HepG2 (cell line): ENCODE measurements around the gene ZBTB18. TPM values are rescaled to one million over a fixed set of nuclear protein-coding genes. Genes with fewer than 3 reads are reported as not detected.
A peak's percentile ranks its signal among the peaks of the same experiment; 100 is the strongest.

ENCODE experiments used
- AHR ChIP-seq: IDR thresholded peaks from 2 replicates; pipeline ENCODE4 v1.6.1; 2018; ENCODE audit warnings: missing genetic modification reagents, missing compliant biosample characterization
- ARID2 ChIP-seq: sonication (generic); formaldehyde crosslinking; IDR thresholded peaks from 2 replicates; pipeline ENCODE4 v1.8.1; 2022; ENCODE audit warnings: mild to moderate bottlenecking, missing genetic modification reagents, borderline replicate concordance
- ATAD3A ChIP-seq: sonication (generic); formaldehyde crosslinking; IDR thresholded peaks from 2 replicates; pipeline ENCODE4 v1.4.0; 2020; ENCODE audit warnings: missing genetic modification reagents
- BATF2 ChIP-seq: sonication (generic); formaldehyde crosslinking; IDR thresholded peaks from 2 replicates; pipeline ENCODE4 v1.8.0; 2022; ENCODE audit warnings: mild to moderate bottlenecking, missing genetic modification reagents, moderate library complexity
- CC2D1A ChIP-seq: sonication (generic); formaldehyde crosslinking; IDR thresholded peaks from 2 replicates; pipeline ENCODE4 v1.8.1; 2023; ENCODE audit warnings: mild to moderate bottlenecking, missing genetic modification reagents
- DPF2 ChIP-seq: sonication (generic); formaldehyde crosslinking; IDR thresholded peaks from 2 replicates; pipeline ENCODE4 v1.4.0; 2020; ENCODE audit warnings: mild to moderate bottlenecking, low read depth, missing genetic modification reagents, borderline replicate concordance
- EEA1 ChIP-seq: sonication (generic); formaldehyde crosslinking; IDR thresholded peaks from 2 replicates; pipeline ENCODE4 v1.5.1; 2020; ENCODE audit warnings: mild to moderate bottlenecking, missing genetic modification reagents, borderline replicate concordance
- FLYWCH1 ChIP-seq: sonication (generic); formaldehyde crosslinking; IDR thresholded peaks from 2 replicates; pipeline ENCODE4 v1.8.1; 2023; ENCODE audit warnings: mild to moderate bottlenecking, missing genetic modification reagents
- GTF3A ChIP-seq: sonication (generic); formaldehyde crosslinking; conservative IDR thresholded peaks from 2 replicates; pipeline ENCODE4 v1.4.0; 2020; ENCODE audit warnings: mild to moderate bottlenecking, missing genetic modification reagents
- HOXA5 ChIP-seq: sonication (generic); formaldehyde crosslinking; IDR thresholded peaks from 2 replicates; pipeline ENCODE4 v1.4.0; 2020; ENCODE audit warnings: missing genetic modification reagents
- ISX ChIP-seq: sonication (generic); formaldehyde crosslinking; conservative IDR thresholded peaks from 2 replicates; pipeline ENCODE4 v1.5.0; 2020; ENCODE audit warnings: missing genetic modification reagents
- KDM1A ChIP-seq: IDR thresholded peaks from 2 replicates; pipeline ENCODE4 v1.6.1; 2016; ENCODE audit warnings: missing compliant biosample characterization
- MXD3 ChIP-seq: IDR thresholded peaks from 2 replicates; pipeline ENCODE4 v1.6.1; 2016; ENCODE audit warnings: mild to moderate bottlenecking, missing biosample characterization, missing genetic modification reagents
- NAIF1 ChIP-seq: sonication (generic); formaldehyde crosslinking; IDR thresholded peaks from 2 replicates; pipeline ENCODE4 v1.5.0; 2020; ENCODE audit warnings: mild to moderate bottlenecking, missing genetic modification reagents, borderline replicate concordance
- PCBP1 ChIP-seq: fragments of 200-400 bp; formaldehyde crosslinking; IDR thresholded peaks from 2 replicates; pipeline ENCODE4 v1.6.1; 2017; ENCODE audit warnings: mild to moderate bottlenecking, low read depth, low read length, borderline replicate concordance
- SNAI1 ChIP-seq: sonication (generic); formaldehyde crosslinking; IDR thresholded peaks from 2 replicates; pipeline ENCODE4 v1.5.0; 2020; ENCODE audit warnings: mild to moderate bottlenecking, missing genetic modification reagents, borderline replicate concordance
- TEAD3 ChIP-seq: optimal IDR thresholded peaks from 2 replicates; pipeline ENCODE3; 2016; ENCODE audit warnings: borderline replicate concordance
- THAP11 ChIP-seq: IDR thresholded peaks from 2 replicates; pipeline ENCODE4 v1.6.1; 2016; ENCODE audit warnings: missing biosample characterization, missing genetic modification reagents
- UBTF ChIP-seq: sonication (generic); formaldehyde crosslinking; IDR thresholded peaks from 2 replicates; pipeline ENCODE4 v1.4.0; 2020; ENCODE audit warnings: mild to moderate bottlenecking, missing genetic modification reagents
- ZMYM3 ChIP-seq: sonication (generic); formaldehyde crosslinking; IDR thresholded peaks from 2 replicates; pipeline ENCODE4 v1.5.1; 2020; ENCODE audit warnings: mild to moderate bottlenecking, missing genetic modification reagents
- ZNF124 ChIP-seq: sonication (generic); formaldehyde crosslinking; IDR thresholded peaks from 2 replicates; pipeline ENCODE4 v1.4.0; 2020; ENCODE audit warnings: missing genetic modification reagents
- ZNF264 ChIP-seq: sonication (generic); formaldehyde crosslinking; IDR thresholded peaks from 2 replicates; pipeline ENCODE4 v1.4.0; 2020; ENCODE audit warnings: missing genetic modification reagents
- ZNF317 ChIP-seq: sonication (generic); formaldehyde crosslinking; IDR thresholded peaks from 2 replicates; pipeline ENCODE4 v1.5.0; 2020; ENCODE audit warnings: mild to moderate bottlenecking, missing genetic modification reagents
- ZNF33B ChIP-seq: sonication (generic); formaldehyde crosslinking; IDR thresholded peaks from 2 replicates; pipeline ENCODE4 v1.5.1; 2020; ENCODE audit warnings: mild to moderate bottlenecking, missing genetic modification reagents
- ZNF530 ChIP-seq: sonication (generic); formaldehyde crosslinking; IDR thresholded peaks from 2 replicates; pipeline ENCODE4 v1.5.0; 2020; ENCODE audit warnings: low read depth, mild to moderate bottlenecking, missing genetic modification reagents
- ZNF570 ChIP-seq: sonication (generic); formaldehyde crosslinking; IDR thresholded peaks from 2 replicates; pipeline ENCODE4 v1.4.0; 2020; ENCODE audit warnings: mild to moderate bottlenecking, missing genetic modification reagents, borderline replicate concordance
- ZNF768 ChIP-seq: sonication (generic); formaldehyde crosslinking; IDR thresholded peaks from 2 replicates; pipeline ENCODE4 v1.4.0; 2020; ENCODE audit warnings: missing genetic modification reagents
- ZNF790 ChIP-seq: sonication (generic); formaldehyde crosslinking; IDR thresholded peaks from 2 replicates; pipeline ENCODE4 v1.8.0; 2022; ENCODE audit warnings: missing genetic modification reagents, mild to moderate bottlenecking, borderline replicate concordance
- polyA plus RNA-seq, 8 experiments: library from polyadenylated mRNA; depleted of rRNA in 3 of 8; stranded (reverse) in 7 of 8; unstranded in 1 of 8; fragments of >200 nt; fragmentation: Illumina TruSeq in 4 of 8; extraction: Trizol in 4 of 8; gene quantifications; 2 replicates each; pipeline versions ENCODE4 v1.2.1 to v1.2.3, GENCODE V29; 2011 to 2016; ENCODE audit warnings: low read depth in 4 of 8, missing spikeins in 1 of 8, mixed read lengths in 1 of 8; ENCODE audit not compliant: insufficient read depth in 1 of 8
- total RNA-seq, 5 experiments: library from RNA; depleted of rRNA; stranded (reverse); fragments of >200 nt; fragmentation: Illumina TruSeq; extraction: Trizol; gene quantifications; 2 replicates each; pipeline ENCODE4 v1.2.3, GENCODE V29; 2016; ENCODE audit warnings: low read depth in 1 of 5

ZBTB18 gene
- total and polyA plus RNA-seq, 2 of the 13 experiments (the other 11 are each of a cell fraction or from before 2014, with no cell fraction given) = 3.1 to 4.3 TPM

GRCh38 chr1:244047621-244048255, 3.3 kb upstream of the ZBTB18 start (continued):
- TF ChIP-seq ISX (CRISPR knock-in tag) (no peak), MXD3 (CRISPR knock-in tag) (peak; percentile 73), ZNF33B (CRISPR knock-in tag) (0 out of 2 replicates have a peak, but pooled peaks have one; percentile 51), ARID2 (CRISPR knock-in tag) (peak; percentile 79; the same call in 1 of the 2 replicates), HOXA5 (CRISPR knock-in tag) (no peak; the same call in 1 of the 2 replicates), DPF2 (CRISPR knock-in tag) (no peak), ZNF317 (CRISPR knock-in tag) (no peak), SNAI1 (CRISPR knock-in tag) (no peak), GTF3A (CRISPR knock-in tag) (no peak), ATAD3A (CRISPR knock-in tag) (no peak), ZNF264 (CRISPR knock-in tag) (no peak), UBTF (CRISPR knock-in tag) (peak; percentile 96), BATF2 (CRISPR knock-in tag) (0 out of 2 replicates have a peak, but pooled peaks have one; percentile 50), ZMYM3 (CRISPR knock-in tag) (no peak), CC2D1A (no peak), ZNF790 (CRISPR knock-in tag) (peak; percentile 70; the same call in 1 of the 2 replicates), EEA1 (CRISPR knock-in tag) (peak; percentile 74; the same call in 1 of the 2 replicates), ZNF570 (CRISPR knock-in tag) (no peak), ZNF768 (CRISPR knock-in tag) (peak; percentile 44; the same call in 1 of the 2 replicates), PCBP1 (no peak), NAIF1 (no peak), THAP11 (CRISPR knock-in tag) (no peak), TEAD3 (CRISPR knock-in tag) (no peak), ZNF124 (CRISPR knock-in tag) (peak; percentile 55; the same call in 1 of the 2 replicates), FLYWCH1 (CRISPR knock-in tag) (no peak), KDM1A (CRISPR knock-in tag) (no peak), AHR (no peak; the same call in 1 of the 2 replicates), ZNF530 (CRISPR knock-in tag) (no peak)
